Psoas muscle (tissue), 8 donors: ENCODE results near the gene CPAMD8. TPM values are rescaled to one million over a fixed set of nuclear protein-coding genes. Genes with fewer than 3 reads are reported as not detected.

Experiments used
- ATAC-seq, 4 donors: fragments of 200-7000 bp; cut with Tn5 transposase; one replicate each; pipeline ENCODE4 v1.9.1; 2020; ENCODE audit warnings: moderate library complexity in 3 of 4, mild to moderate bottlenecking in 2 of 4
- DNase-seq, 2 donors: peaks; one replicate each; pipeline ENCODE4 v3.0.0-alpha.2; 2020
- H3K27ac ChIP-seq: fragments of 200-600 bp; one replicate; pipeline ENCODE4 v1.8.0; 2022
- H3K27me3 ChIP-seq, 3 donors: fragments of 200-600 bp in 1 of 3; one replicate each; pipeline versions ENCODE4 v1.6.1 to v1.8.0; 2013 to 2022; ENCODE audit warnings: low read length in 2 of 3, mild to moderate bottlenecking in 2 of 3, moderate library complexity in 1 of 3; ENCODE audit not compliant: insufficient read depth in 3 of 3
- H3K36me3 ChIP-seq, 2 donors: fragments of 200-600 bp in 1 of 2; one replicate each; pipeline versions ENCODE4 v1.6.1 to v1.8.0; 2013 to 2022; ENCODE audit warnings: low read depth in 1 of 2, mild to moderate bottlenecking in 1 of 2, moderate library complexity in 1 of 2; ENCODE audit not compliant: insufficient read depth in 1 of 2
- H3K4me1 ChIP-seq: fragments of 200-600 bp; one replicate; pipeline ENCODE4 v1.8.0; 2022
- H3K4me3 ChIP-seq: fragments of 200-600 bp; one replicate; pipeline ENCODE4 v1.8.0; 2022; ENCODE audit warnings: mild to moderate bottlenecking
- H3K9me3 ChIP-seq: fragments of 200-600 bp; one replicate; pipeline ENCODE4 v1.8.0; 2022
- WGBS, 3 donors: extraction: QIAGEN DNeasy Blood & Tissue Kit; methylation state at CpG; one replicate each; pipeline versions ENCODE4 v1.1.6 to v1.1.7; 2013; 5-methylcytosine and 5-hydroxymethylcytosine counted together
- intact Hi-C, 2 donors: fragments of 100-400 bp; cut with DNase I; formaldehyde crosslinking; loops; one replicate each; pipeline versions ENCODE4 v1.11.0 to v1.14.2; 2022
- polyA plus RNA-seq, 3 donors: library from polyadenylated mRNA; stranded (reverse); fragments of 200-250 nt; gene quantifications; one replicate each; pipeline ENCODE4 v1.2.3, GENCODE V29; 2013
- total RNA-seq, 4 donors: library from RNA; stranded (reverse); fragmentation: NEBNext Ultra II Directional in 2 of 4; extraction: Animal tissue kit (Norgen Biotek cat#: 25700) in 2 of 4; gene quantifications; one replicate each; pipeline versions ENCODE4 v1.2.1 to v1.2.4, GENCODE V29; 2021 to 2023
- TF ChIP-seq, protein P1 (sequence below): fragments of 200-600 bp; IDR thresholded peaks from one replicate; pipeline ENCODE4 v1.8.0; 2022; ENCODE audit warnings: antibody characterized with exemption
- donor health status: healthy with polysubstance abuse.
- donor health status: DM: no; HTN: no; CAD: no; lungs with moderate emphysema.
- donor health status: Bipolar disorder and iron deficiency.
- donor health status: healthy.
- donor health status: DM: yes; HTN: yes; CAD: no.
- donor health status: DM: no; HTN: no; CAD: no.
- donor health status: DM: no; HTN: no; CAD: no.
- donor health status: DM: yes; HTN: yes; CAD: no.

The CPAMD8 gene
- total and polyA plus RNA-seq, 7 donors = 3.2 to 9.9 (median 8.2) TPM

- Histone ChIP-seq H3K4me3 (no peak overlapping the region), H3K9me3 (no peaks in the 10 kb centered on the region), H3K27ac (no peak overlapping the region), H3K27me3 (peaks cover 0 to 47% (median 13%) of the 10 kb centered on the region in 3 donors), H3K36me3 (no peaks in the 10 kb centered on the region), H3K4me1 (peaks cover 4% of the 10 kb centered on the region)
- ATAC-seq = no peak
- TF ChIP-seq, protein P1, sequence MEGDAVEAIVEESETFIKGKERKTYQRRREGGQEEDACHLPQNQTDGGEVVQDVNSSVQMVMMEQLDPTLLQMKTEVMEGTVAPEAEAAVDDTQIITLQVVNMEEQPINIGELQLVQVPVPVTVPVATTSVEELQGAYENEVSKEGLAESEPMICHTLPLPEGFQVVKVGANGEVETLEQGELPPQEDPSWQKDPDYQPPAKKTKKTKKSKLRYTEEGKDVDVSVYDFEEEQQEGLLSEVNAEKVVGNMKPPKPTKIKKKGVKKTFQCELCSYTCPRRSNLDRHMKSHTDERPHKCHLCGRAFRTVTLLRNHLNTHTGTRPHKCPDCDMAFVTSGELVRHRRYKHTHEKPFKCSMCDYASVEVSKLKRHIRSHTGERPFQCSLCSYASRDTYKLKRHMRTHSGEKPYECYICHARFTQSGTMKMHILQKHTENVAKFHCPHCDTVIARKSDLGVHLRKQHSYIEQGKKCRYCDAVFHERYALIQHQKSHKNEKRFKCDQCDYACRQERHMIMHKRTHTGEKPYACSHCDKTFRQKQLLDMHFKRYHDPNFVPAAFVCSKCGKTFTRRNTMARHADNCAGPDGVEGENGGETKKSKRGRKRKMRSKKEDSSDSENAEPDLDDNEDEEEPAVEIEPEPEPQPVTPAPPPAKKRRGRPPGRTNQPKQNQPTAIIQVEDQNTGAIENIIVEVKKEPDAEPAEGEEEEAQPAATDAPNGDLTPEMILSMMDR = no peak
- WGBS, 3 donors = 48 to 61% (median 56%) methylated on average over 7 of the region's 7 CpGs
- DNase-seq = no peak
- intact Hi-C loops = no loop called here
Measured at GRCh38 chr19:16894080-16894479, 132.5 kb downstream of the CPAMD8 start.

DNA sequence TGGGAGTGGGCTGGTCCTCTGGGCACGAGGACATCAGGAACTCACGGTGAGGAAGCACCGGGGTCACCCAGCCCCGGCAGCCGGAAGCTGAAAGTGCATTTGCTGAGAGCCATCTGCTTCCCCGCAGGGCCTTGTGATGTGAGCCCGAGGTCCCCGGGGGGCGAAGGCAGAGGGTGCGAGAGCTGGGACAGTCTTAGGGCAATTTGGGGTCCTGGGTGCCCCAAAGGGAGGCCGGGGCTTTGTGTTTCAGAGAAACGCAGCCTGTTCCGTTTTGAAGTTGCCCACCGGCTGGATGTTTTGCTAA, 133.0 kb downstream of the CPAMD8 start:
- intact Hi-C loops = no loop called here
- Histone ChIP-seq H3K4me3 (no peak overlapping the region), H3K27me3 (peaks cover 0 to 47% (median 15%) of the 10 kb centered on the region in 3 donors), H3K27ac (no peak overlapping the region), H3K4me1 (peaks cover 4% of the 10 kb centered on the region), H3K36me3 (no peaks in the 10 kb centered on the region), H3K9me3 (no peaks in the 10 kb centered on the region)
- TF ChIP-seq, protein P1 = no peak
- 41 to 49% (median 46%) methylated on average over 14 of the region's 14 CpGs for WGBS, 3 donors
- peak in 1 of 2 donors; percentile 64 for DNase-seq
- no peak for ATAC-seq

DNA sequence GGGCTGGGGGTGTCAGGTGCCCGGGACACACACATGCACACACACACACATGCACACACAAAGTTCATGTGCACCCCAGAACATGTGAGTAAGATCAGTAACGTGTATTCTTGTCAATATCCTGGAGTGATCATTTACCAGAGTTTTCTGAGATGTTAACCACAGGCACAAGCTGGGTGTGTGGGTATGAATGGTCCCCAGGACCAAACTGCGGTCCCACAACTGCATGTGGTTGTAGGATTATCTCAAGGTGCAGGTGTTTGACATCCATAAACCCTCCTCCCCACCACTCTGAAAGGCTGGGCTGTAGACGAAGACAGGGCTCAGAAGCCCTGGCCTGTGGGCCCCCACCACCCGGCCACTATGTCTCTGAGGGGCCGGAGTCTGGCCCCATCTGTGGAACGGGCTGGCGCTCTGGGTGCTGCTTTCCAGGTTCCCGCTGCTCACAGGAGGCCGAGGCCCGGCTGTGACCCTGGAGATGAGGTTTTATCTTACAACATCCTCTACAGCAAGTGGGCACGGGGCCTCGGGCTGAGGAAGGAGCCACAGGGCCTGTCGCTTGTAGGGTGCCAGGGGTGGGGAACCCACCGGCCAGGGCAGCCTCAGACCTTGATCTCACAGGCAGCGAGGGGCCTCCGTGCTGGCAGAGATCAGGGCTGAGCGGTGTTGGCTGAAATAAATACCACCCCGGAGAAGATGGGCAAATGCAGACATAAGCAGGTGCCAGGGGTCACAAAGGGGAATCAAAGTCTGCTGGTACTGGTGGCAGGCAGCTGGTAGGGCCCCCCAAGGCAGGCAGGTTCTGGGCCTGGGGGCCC, 133.5 kb downstream of the CPAMD8 start:
- Histone ChIP-seq H3K36me3 (no peaks in the 10 kb centered on the region), H3K4me1 (peaks cover 4% of the 10 kb centered on the region), H3K4me3 (no peak overlapping the region), H3K27me3 (peaks cover 0 to 48% (median 15%) of the 10 kb centered on the region in 3 donors), H3K9me3 (no peaks in the 10 kb centered on the region), H3K27ac (no peak overlapping the region)
- TF ChIP-seq, protein P1 = no peak
- ATAC-seq (no peak), DNase-seq (peak in 1 of 2 donors; percentile 44)
- intact Hi-C loops = no loop called here
- WGBS, 3 donors = 73 to 77% (median 76%) methylated on average over 19 of the region's 19 CpGs

GRCh38 chr19:16892436-16892835, 134.2 kb downstream of the CPAMD8 start:
- 46 to 60% (median 57%) methylated on average over 4 of the region's 4 CpGs for WGBS, 3 donors
- ATAC-seq (no peak), DNase-seq (no peak)
- no peaks in the 10 kb centered on the region for H3K9me3 ChIP-seq
- H3K27ac ChIP-seq = no peak overlapping the region
- H3K27me3 ChIP-seq = peaks cover 0 to 45% (median 14%) of the 10 kb centered on the region in 3 donors
- TF ChIP-seq, protein P1 = no peak
- intact Hi-C loops = no loop called here
- H3K36me3 ChIP-seq = no peaks in the 10 kb centered on the region
- H3K4me1 ChIP-seq = peaks cover 4% of the 10 kb centered on the region
- H3K4me3 ChIP-seq = no peak overlapping the region
